ENCODE measurements around the gene HELQ. TPM values are rescaled to one million over a fixed set of nuclear protein-coding genes. Genes with fewer than 3 reads are reported as not detected.
"Not testable (repeated sequence)": the region's sequence is repeated elsewhere in the genome, so short reads cannot be mapped to it uniquely, and the experiment has no call there.

The HELQ gene
- 18.3 TPM for total RNA-seq

- H3K4me3 ChIP-seq (ENCODE audit: low read length in 3 of 3) = peak within 1 kb of the TSS; percentile 95 to 100 (median 98)
- H3K4me1 ChIP-seq (ENCODE audit: control insufficient read depth in 3 of 3, insufficient read depth in 3 of 3, low read length in 3 of 3) = peaks cover 8 to 21% (median 10%) of the 10 kb centered on the region in 3 donors
- H3K27me3 ChIP-seq (ENCODE audit: control insufficient read depth in 3 of 3, insufficient read depth in 3 of 3, low read length in 3 of 3) = no peaks in the 10 kb centered on the region
- H3K9me3 ChIP-seq (ENCODE audit: control insufficient read depth in 3 of 3, low read length in 3 of 3) = no peaks in the 10 kb centered on the region
- H3K27ac ChIP-seq (ENCODE audit: low read depth, low read length) = peak within 1 kb of the TSS; percentile 99
- peak within 1 kb of the TSS; percentile 96 to 100 (median 99) for H3K9ac ChIP-seq (ENCODE audit: low read depth in 1 of 3, low read length in 3 of 3)
- H3K36me3 ChIP-seq (ENCODE audit: control insufficient read depth in 3 of 3, insufficient read depth in 3 of 3, low read length in 3 of 3) = peaks cover 2 to 26% (median 26%) of the 10 kb centered on the region in 3 donors
Observed at GRCh38 chr4:83455281-83456183, at the start of gene HELQ, which contains the start of gene MRPS18C. HELQ (minus strand) TSS chr4:83455823; CDS start chr4:83455693, 130 bp downstream. MRPS18C (plus strand) TSS chr4:83456058; CDS start chr4:83456078, 20 bp downstream.

- Histone ChIP-seq H3K9me3 (ENCODE audit: control insufficient read depth in 3 of 3, low read length in 3 of 3) (no peaks in the 10 kb centered on the region), H3K4me3 (ENCODE audit: low read length in 3 of 3) (no peak overlapping the region), H3K27me3 (ENCODE audit: control insufficient read depth in 3 of 3, insufficient read depth in 3 of 3, low read length in 3 of 3) (no peaks in the 10 kb centered on the region), H3K27ac (ENCODE audit: low read depth, low read length) (no peak overlapping the region), H3K9ac (ENCODE audit: low read depth in 1 of 3, low read length in 3 of 3) (no peak overlapping the region), H3K4me1 (ENCODE audit: control insufficient read depth in 3 of 3, insufficient read depth in 3 of 3, low read length in 3 of 3) (no peaks in the 10 kb centered on the region), H3K36me3 (ENCODE audit: control insufficient read depth in 3 of 3, insufficient read depth in 3 of 3, low read length in 3 of 3) (no peaks in the 10 kb centered on the region)
Observed at GRCh38 chr4:83504996-83505395, 49.4 kb upstream of the HELQ start.

GRCh38 chr4:83504503-83504902, 48.9 kb upstream of the HELQ start:
- no peaks in the 10 kb centered on the region for H3K27me3 ChIP-seq (ENCODE audit: control insufficient read depth in 3 of 3, insufficient read depth in 3 of 3, low read length in 3 of 3)
- H3K4me3 ChIP-seq (ENCODE audit: low read length in 3 of 3) = no peak overlapping the region
- H3K27ac ChIP-seq (ENCODE audit: low read depth, low read length) = no peak overlapping the region

GRCh38 chr4:83503974-83504373, 48.4 kb upstream of the HELQ start:
- H3K27me3 ChIP-seq (ENCODE audit: control insufficient read depth in 3 of 3, insufficient read depth in 3 of 3, low read length in 3 of 3) = no peaks in the 10 kb centered on the region
- no peaks in the 10 kb centered on the region for H3K9me3 ChIP-seq (ENCODE audit: control insufficient read depth in 3 of 3, low read length in 3 of 3)
- no peaks in the 10 kb centered on the region for H3K36me3 ChIP-seq (ENCODE audit: control insufficient read depth in 3 of 3, insufficient read depth in 3 of 3, low read length in 3 of 3)
- H3K27ac ChIP-seq (ENCODE audit: low read depth, low read length) = no peak overlapping the region
- no peaks in the 10 kb centered on the region for H3K4me1 ChIP-seq (ENCODE audit: control insufficient read depth in 3 of 3, insufficient read depth in 3 of 3, low read length in 3 of 3)
- H3K4me3 ChIP-seq (ENCODE audit: low read length in 3 of 3) = no peak overlapping the region
- no peak overlapping the region for H3K9ac ChIP-seq (ENCODE audit: low read depth in 1 of 3, low read length in 3 of 3)

More at GRCh38 chr4:83504503-83504902, 48.9 kb upstream of the HELQ start:
- H3K36me3 ChIP-seq (ENCODE audit: control insufficient read depth in 3 of 3, insufficient read depth in 3 of 3, low read length in 3 of 3) = no peaks in the 10 kb centered on the region
- H3K9ac ChIP-seq (ENCODE audit: low read depth in 1 of 3, low read length in 3 of 3) = no peak overlapping the region
- H3K4me1 ChIP-seq (ENCODE audit: control insufficient read depth in 3 of 3, insufficient read depth in 3 of 3, low read length in 3 of 3) = no peaks in the 10 kb centered on the region
- no peaks in the 10 kb centered on the region for H3K9me3 ChIP-seq (ENCODE audit: control insufficient read depth in 3 of 3, low read length in 3 of 3)

- H3K27ac ChIP-seq (ENCODE audit: low read depth, low read length) = not testable (repeated sequence)
Observed at GRCh38 chr4:83501671-83502070, 46.0 kb upstream of the HELQ start.

GRCh38 chr4:83498187-83498586, 42.6 kb upstream of the HELQ start:
- no peaks in the 10 kb centered on the region for H3K27me3 ChIP-seq (ENCODE audit: control insufficient read depth in 3 of 3, insufficient read depth in 3 of 3, low read length in 3 of 3)

More at GRCh38 chr4:83501671-83502070, 46.0 kb upstream of the HELQ start:
- H3K4me1 ChIP-seq (ENCODE audit: control insufficient read depth in 3 of 3, insufficient read depth in 3 of 3, low read length in 3 of 3); H3K9ac ChIP-seq (ENCODE audit: low read depth in 1 of 3, low read length in 3 of 3); H3K4me3 ChIP-seq (ENCODE audit: low read length in 3 of 3); H3K27me3 ChIP-seq (ENCODE audit: control insufficient read depth in 3 of 3, insufficient read depth in 3 of 3, low read length in 3 of 3); H3K36me3 ChIP-seq (ENCODE audit: control insufficient read depth in 3 of 3, insufficient read depth in 3 of 3, low read length in 3 of 3); H3K9me3 ChIP-seq (ENCODE audit: control insufficient read depth in 3 of 3, low read length in 3 of 3): not testable (repeated sequence)

GRCh38 chr4:83496085-83496917, 40.7 kb upstream of the HELQ start:
- not testable (repeated sequence) for H3K9ac ChIP-seq (ENCODE audit: low read depth in 1 of 3, low read length in 3 of 3); H3K4me3 ChIP-seq (ENCODE audit: low read length in 3 of 3); H3K9me3 ChIP-seq (ENCODE audit: control insufficient read depth in 3 of 3, low read length in 3 of 3); H3K4me1 ChIP-seq (ENCODE audit: control insufficient read depth in 3 of 3, insufficient read depth in 3 of 3, low read length in 3 of 3); H3K36me3 ChIP-seq (ENCODE audit: control insufficient read depth in 3 of 3, insufficient read depth in 3 of 3, low read length in 3 of 3); H3K27ac ChIP-seq (ENCODE audit: low read depth, low read length); H3K27me3 ChIP-seq (ENCODE audit: control insufficient read depth in 3 of 3, insufficient read depth in 3 of 3, low read length in 3 of 3)

More at GRCh38 chr4:83498187-83498586, 42.6 kb upstream of the HELQ start:
- no peaks in the 10 kb centered on the region for H3K9me3 ChIP-seq (ENCODE audit: control insufficient read depth in 3 of 3, low read length in 3 of 3)
- no peak overlapping the region for H3K27ac ChIP-seq (ENCODE audit: low read depth, low read length)
- H3K4me3 ChIP-seq (ENCODE audit: low read length in 3 of 3) = no peak overlapping the region
- no peak overlapping the region for H3K9ac ChIP-seq (ENCODE audit: low read depth in 1 of 3, low read length in 3 of 3)
- H3K36me3 ChIP-seq (ENCODE audit: control insufficient read depth in 3 of 3, insufficient read depth in 3 of 3, low read length in 3 of 3) = no peaks in the 10 kb centered on the region
- H3K4me1 ChIP-seq (ENCODE audit: control insufficient read depth in 3 of 3, insufficient read depth in 3 of 3, low read length in 3 of 3) = no peaks in the 10 kb centered on the region

- H3K9ac ChIP-seq (ENCODE audit: low read depth in 1 of 3, low read length in 3 of 3) = no peak overlapping the region
- no peaks in the 10 kb centered on the region for H3K27me3 ChIP-seq (ENCODE audit: control insufficient read depth in 3 of 3, insufficient read depth in 3 of 3, low read length in 3 of 3)
- no peaks in the 10 kb centered on the region for H3K36me3 ChIP-seq (ENCODE audit: control insufficient read depth in 3 of 3, insufficient read depth in 3 of 3, low read length in 3 of 3)
- H3K4me1 ChIP-seq (ENCODE audit: control insufficient read depth in 3 of 3, insufficient read depth in 3 of 3, low read length in 3 of 3) = no peaks in the 10 kb centered on the region
- no peak overlapping the region for H3K27ac ChIP-seq (ENCODE audit: low read depth, low read length)
- H3K4me3 ChIP-seq (ENCODE audit: low read length in 3 of 3) = no peak overlapping the region
- H3K9me3 ChIP-seq (ENCODE audit: control insufficient read depth in 3 of 3, low read length in 3 of 3) = no peaks in the 10 kb centered on the region
Observed at GRCh38 chr4:83490876-83491450, 35.3 kb upstream of the HELQ start.

GRCh38 chr4:83489711-83490326, 34.2 kb upstream of the HELQ start:
- H3K4me3 ChIP-seq (ENCODE audit: low read length in 3 of 3) = no peak overlapping the region
- H3K9me3 ChIP-seq (ENCODE audit: control insufficient read depth in 3 of 3, low read length in 3 of 3) = no peaks in the 10 kb centered on the region
- no peak overlapping the region for H3K9ac ChIP-seq (ENCODE audit: low read depth in 1 of 3, low read length in 3 of 3)
- H3K36me3 ChIP-seq (ENCODE audit: control insufficient read depth in 3 of 3, insufficient read depth in 3 of 3, low read length in 3 of 3) = no peaks in the 10 kb centered on the region
- no peaks in the 10 kb centered on the region for H3K27me3 ChIP-seq (ENCODE audit: control insufficient read depth in 3 of 3, insufficient read depth in 3 of 3, low read length in 3 of 3)
- H3K4me1 ChIP-seq (ENCODE audit: control insufficient read depth in 3 of 3, insufficient read depth in 3 of 3, low read length in 3 of 3) = peaks cover 5 to 6% (median 6%) of the 10 kb centered on the region in 3 donors
- H3K27ac ChIP-seq (ENCODE audit: low read depth, low read length) = no peak overlapping the region

Data from skeletal muscle tissue (tissue), 4 donors.